Pancreas (tissue), 10 donors: ENCODE measurements around the gene BDH1. TPM values are rescaled to one million over a fixed set of nuclear protein-coding genes. Genes with fewer than 3 reads are reported as not detected.

Experiments used
- ATAC-seq, 4 donors: fragments of 200-7000 bp; cut with Tn5 transposase; one replicate each; pipeline versions ENCODE4 v1.8.0 to v1.9.1; 2020; ENCODE audit warnings: mild to moderate bottlenecking in 4 of 4, moderate library complexity in 4 of 4
- DNase-seq, 6 donors: peaks; one replicate each; pipeline ENCODE4 v3.0.0-alpha.2; 2020
- FAIRE-seq: peaks from 2 replicates; lab custom pipeline; 2012; peaks lifted over from hg19 to GRCh38; lab: Jason Lieb, UNC
- H3K27ac ChIP-seq, 4 donors: fragments of 200-600 bp; sonication (generic); 1 replicate in 3 of 4; 2 replicates in 1 of 4; pipeline versions ENCODE4 v1.5.0 to v1.8.0; 2020
- H3K27me3 ChIP-seq, 4 donors: fragments of 200-600 bp; one replicate each; pipeline ENCODE4 v1.8.0; 2021
- H3K36me3 ChIP-seq, 3 donors: fragments of 200-600 bp; sonication (generic) in 1 of 3; one replicate each; pipeline versions ENCODE4 v1.5.0 to v1.8.0; 2020 to 2021
- H3K4me1 ChIP-seq, 3 donors: fragments of 200-600 bp; one replicate each; pipeline ENCODE4 v1.8.0; 2021
- H3K4me3 ChIP-seq, 4 donors: fragments of 200-600 bp; sonication (generic) in 2 of 4; one replicate each; pipeline versions ENCODE4 v1.5.0 to v1.8.0; 2020 to 2021
- H3K9me3 ChIP-seq, 4 donors: fragments of 200-600 bp; one replicate each; pipeline ENCODE4 v1.8.0; 2021
- WGBS, 2 donors: extraction: QIAGEN DNeasy Blood & Tissue Kit; methylation state at CpG; one replicate each; pipeline ENCODE4 v1.1.7; 2013; 5-methylcytosine and 5-hydroxymethylcytosine counted together
- intact Hi-C, 3 donors: fragments of 100-400 bp; cut with DNase I; formaldehyde crosslinking; loops; one replicate each; pipeline versions ENCODE4 v1.11.1 to v1.14.2; 2022
- polyA plus RNA-seq, 2 donors: library from polyadenylated mRNA; stranded (reverse); fragments of 200-250 nt; gene quantifications; one replicate each; pipeline ENCODE4 v1.2.3, GENCODE V29; 2013
- total RNA-seq, 6 donors: library from RNA; stranded (reverse); fragmentation: NEBNext Ultra II Directional in 4 of 6; extraction: Animal tissue kit (Norgen Biotek cat#: 25700) in 4 of 6; gene quantifications; one replicate each; pipeline versions ENCODE4 v1.2.1 to v1.2.4, GENCODE V29; 2021 to 2023
- TF ChIP-seq, protein P1 (sequence below), 4 donors: fragments of 200-600 bp; sonication (generic) in 3 of 4; IDR thresholded peaks; one replicate each; pipeline versions ENCODE4 v1.5.0 to v1.8.0; 2021; ENCODE audit warnings: antibody characterized with exemption in 4 of 4
- donor health status: healthy with polysubstance abuse.
- donor health status: DM: no; HTN: no; CAD: no; lungs with moderate emphysema.
- donor health status: DM: no; HTN: no; CAD: no.
- donor health status: control.
- donor health status: control.
- donor health status: Bipolar disorder and iron deficiency.
- donor health status: DM: yes; HTN: yes; CAD: no.
- donor health status: DM: no; HTN: no; CAD: no.
- donor health status: DM: no; HTN: no; CAD: no.
- donor health status: DM: yes; HTN: yes; CAD: no.

Gene BDH1
- total and polyA plus RNA-seq, 8 donors: 2.1 to 20.8 (median 8.3) TPM

DNA sequence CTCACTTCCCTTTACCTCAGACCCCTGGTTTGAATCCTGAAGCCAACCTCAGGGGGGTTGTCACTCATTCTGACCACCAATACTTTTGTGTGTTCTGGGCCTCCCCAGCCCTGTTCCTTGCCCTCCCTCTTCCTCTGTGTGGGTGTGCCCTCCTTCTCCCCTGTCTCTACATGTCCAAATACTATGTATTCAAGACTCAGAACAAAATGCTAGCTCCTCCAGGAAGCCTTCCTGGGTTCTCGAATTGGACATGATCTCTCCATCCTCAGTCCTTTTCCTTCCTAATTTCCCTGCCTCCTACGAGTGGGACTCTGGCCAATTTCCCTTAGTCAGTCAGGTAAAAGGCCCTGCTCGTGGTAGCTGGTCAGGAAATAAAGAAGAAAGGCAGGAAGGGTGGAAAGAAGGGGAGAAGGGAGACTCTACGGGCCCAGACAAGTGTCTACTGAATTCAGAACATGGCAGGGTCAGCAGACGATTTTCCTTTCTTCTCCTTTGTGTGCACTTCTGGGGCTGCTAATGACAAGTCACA, 79.7 kb downstream of the BDH1 start:
- intact Hi-C loops: no loop called here
- DNase-seq (no peak), ATAC-seq (no peak), FAIRE-seq (no peak)
- no peaks in the 10 kb centered on the region for H3K36me3 ChIP-seq
- H3K4me1 ChIP-seq: peaks cover 0 to 9% (median 0%) of the 10 kb centered on the region in 3 donors
- H3K27ac ChIP-seq: no peak overlapping the region
- H3K9me3 ChIP-seq: no peaks in the 10 kb centered on the region
- 66 to 75% methylated on average over 5 of the region's 5 CpGs for WGBS, 2 donors
- TF ChIP-seq, protein P1, sequence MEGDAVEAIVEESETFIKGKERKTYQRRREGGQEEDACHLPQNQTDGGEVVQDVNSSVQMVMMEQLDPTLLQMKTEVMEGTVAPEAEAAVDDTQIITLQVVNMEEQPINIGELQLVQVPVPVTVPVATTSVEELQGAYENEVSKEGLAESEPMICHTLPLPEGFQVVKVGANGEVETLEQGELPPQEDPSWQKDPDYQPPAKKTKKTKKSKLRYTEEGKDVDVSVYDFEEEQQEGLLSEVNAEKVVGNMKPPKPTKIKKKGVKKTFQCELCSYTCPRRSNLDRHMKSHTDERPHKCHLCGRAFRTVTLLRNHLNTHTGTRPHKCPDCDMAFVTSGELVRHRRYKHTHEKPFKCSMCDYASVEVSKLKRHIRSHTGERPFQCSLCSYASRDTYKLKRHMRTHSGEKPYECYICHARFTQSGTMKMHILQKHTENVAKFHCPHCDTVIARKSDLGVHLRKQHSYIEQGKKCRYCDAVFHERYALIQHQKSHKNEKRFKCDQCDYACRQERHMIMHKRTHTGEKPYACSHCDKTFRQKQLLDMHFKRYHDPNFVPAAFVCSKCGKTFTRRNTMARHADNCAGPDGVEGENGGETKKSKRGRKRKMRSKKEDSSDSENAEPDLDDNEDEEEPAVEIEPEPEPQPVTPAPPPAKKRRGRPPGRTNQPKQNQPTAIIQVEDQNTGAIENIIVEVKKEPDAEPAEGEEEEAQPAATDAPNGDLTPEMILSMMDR (IDR thresholded peaks at IDR 0.05): no peak
- H3K4me3 ChIP-seq: no peak overlapping the region
- no peaks in the 10 kb centered on the region for H3K27me3 ChIP-seq

DNA sequence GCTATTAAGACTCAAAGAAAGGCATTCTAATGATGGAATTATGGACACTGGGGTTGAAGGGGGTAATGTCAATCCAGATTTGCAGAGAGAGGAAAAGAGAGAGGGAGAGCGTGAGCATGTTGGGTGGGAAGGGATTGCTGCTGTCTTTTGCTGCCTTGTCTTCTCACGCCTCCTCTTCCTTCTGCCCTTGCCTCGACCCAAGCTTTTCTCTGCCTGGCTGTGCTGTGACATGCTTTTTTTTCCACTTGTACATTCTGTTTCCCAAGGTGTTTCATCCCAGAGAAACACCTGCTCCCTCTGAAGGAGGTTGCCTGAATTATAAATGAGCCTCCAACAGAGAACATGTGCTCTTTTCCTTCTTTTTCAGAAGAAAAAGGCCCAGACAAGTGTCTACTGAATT, 80.3 kb downstream of the BDH1 start:
- intact Hi-C loops: no loop called here
- DNase-seq (no peak), FAIRE-seq (no peak), ATAC-seq (no peak)
- Histone ChIP-seq H3K27me3 (no peaks in the 10 kb centered on the region), H3K4me1 (peaks cover 0 to 9% (median 0%) of the 10 kb centered on the region in 3 donors), H3K4me3 (no peak overlapping the region), H3K9me3 (no peaks in the 10 kb centered on the region), H3K27ac (no peak overlapping the region), H3K36me3 (no peaks in the 10 kb centered on the region)
- 90 to 91% methylated on average over 3 of the region's 3 CpGs for WGBS, 2 donors
- TF ChIP-seq, protein P1 (IDR thresholded peaks at IDR 0.05): no peak

DNA sequence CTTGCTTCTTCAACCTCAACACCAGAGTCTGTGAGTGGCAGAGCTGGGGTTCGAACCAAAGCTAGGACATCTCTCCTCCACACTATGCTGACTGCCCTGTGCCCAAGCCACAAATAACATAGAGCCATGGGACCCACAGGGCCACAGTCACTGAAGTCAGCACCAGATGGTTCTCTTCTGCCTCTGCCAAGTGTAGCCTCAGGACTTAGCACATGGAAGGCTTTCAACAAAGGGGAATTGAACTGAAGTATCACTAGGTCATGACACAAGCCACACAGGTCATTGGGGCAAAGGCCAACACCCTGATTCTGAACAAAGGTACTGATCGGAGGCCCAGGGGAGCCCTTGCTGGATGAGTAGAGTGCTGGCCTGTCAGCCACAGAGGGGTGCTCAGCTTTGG, 83.6 kb downstream of the BDH1 start:
- H3K36me3 ChIP-seq: no peaks in the 10 kb centered on the region
- TF ChIP-seq, protein P1 (IDR thresholded peaks at IDR 0.05): no peak
- no peaks in the 10 kb centered on the region for H3K9me3 ChIP-seq
- H3K27ac ChIP-seq: no peak overlapping the region
- intact Hi-C loops: no loop called here
- WGBS, 2 donors: 94 to 95% methylated on average over 2 of the region's 2 CpGs
- DNase-seq (no peak), ATAC-seq (no peak), FAIRE-seq (no peak)
- H3K4me1 ChIP-seq: peaks cover 0 to 12% (median 0%) of the 10 kb centered on the region in 3 donors
- no peak overlapping the region for H3K4me3 ChIP-seq
- no peaks in the 10 kb centered on the region for H3K27me3 ChIP-seq

DNA sequence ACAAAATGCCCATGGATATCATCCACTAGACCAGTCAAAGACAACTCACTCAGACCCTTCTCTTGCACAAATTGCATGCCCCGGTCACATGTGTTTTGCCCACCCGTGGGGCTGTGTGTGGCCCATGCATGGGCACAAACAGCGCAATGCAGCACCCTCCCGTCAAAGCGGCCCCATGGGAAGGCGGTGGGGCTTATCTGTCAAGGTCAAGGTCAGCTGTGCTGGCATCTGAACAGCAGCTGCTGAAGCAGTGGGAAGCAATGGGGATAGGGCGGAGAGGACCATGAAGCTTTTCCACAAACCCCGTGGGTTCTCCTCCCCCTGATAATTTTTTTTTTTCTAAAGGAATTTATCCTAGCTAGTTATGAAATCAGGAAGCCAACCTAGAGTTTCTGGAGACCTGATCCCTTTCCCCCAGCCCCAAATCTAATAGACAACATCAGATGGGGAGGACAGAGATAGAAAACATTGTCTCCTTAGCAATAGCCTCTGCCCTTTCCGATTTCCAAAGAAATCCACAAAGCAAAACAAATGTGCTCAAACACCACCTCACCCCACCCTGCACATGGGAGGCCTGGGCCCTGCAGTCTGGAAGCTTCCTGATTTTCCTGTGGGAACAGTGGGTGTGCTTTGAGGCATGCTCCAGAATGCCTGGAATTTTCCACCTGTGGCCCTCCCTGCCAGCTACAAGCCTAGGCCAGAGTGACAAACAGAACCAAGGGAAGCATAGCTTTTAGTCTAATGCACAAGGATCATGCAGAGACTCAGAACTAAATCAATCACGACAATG, 84.4 kb downstream of the BDH1 start:
- Histone ChIP-seq H3K27ac (no peak overlapping the region), H3K4me3 (no peak overlapping the region), H3K9me3 (no peaks in the 10 kb centered on the region), H3K27me3 (no peaks in the 10 kb centered on the region), H3K4me1 (peaks cover 0 to 19% (median 0%) of the 10 kb centered on the region in 3 donors), H3K36me3 (no peaks in the 10 kb centered on the region)
- TF ChIP-seq, protein P1 (IDR thresholded peaks at IDR 0.05): no peak
- ATAC-seq: peak in 1 of 4 donors; percentile 37
- FAIRE-seq: no peak
- WGBS, 2 donors: 52 to 61% methylated on average over 10 of the region's 10 CpGs
- intact Hi-C loops: no loop called here
- no peak for DNase-seq
